GM12878 (cell line): Measurements from ENCODE around the gene AFG1L. TPM values are rescaled to one million over a fixed set of nuclear protein-coding genes. Genes with fewer than 3 reads are reported as not detected.

ENCODE experiments used
- ATAC-seq: fragments of 200-7000 bp; cut with Tn5 transposase; 3 replicates; pipeline ENCODE4 v1.9.1; 2020; ENCODE audit warnings: mild to moderate bottlenecking, moderate library complexity
- BruUV-seq: library from RNA; stranded (reverse); fragments of 400-500 nt; replicated peaks from 2 replicates; lab custom pipeline; 2021; lab: Mats Ljungman, UMichigan
- CTCF ChIA-PET: fragments of 300-600 bp; sonication (Branson Sonifier 250); formaldehyde crosslinking; extraction: SDS; loops from one replicate; lab custom pipeline; 2021; ENCODE audit warnings: inconsistent platforms; lab: Yijun Ruan, JAX
- POLR2A ChIA-PET: fragments of 350-600 bp; formaldehyde crosslinking; extraction: SDS; loops from one replicate; lab custom pipeline; 2021; ENCODE audit warnings: inconsistent platforms; lab: Charles Lee
- RAD21 ChIA-PET: fragments of 300-600 bp; sonication (Branson Sonifier 250); formaldehyde crosslinking; loops from one replicate; lab custom pipeline; 2023; ENCODE audit warnings: antibody characterized with exemption; ENCODE audit not compliant: unreplicated experiment; lab: Charles Lee
- SMC1A ChIA-PET: fragments of 300-600 bp; sonication (Branson Sonifier 250); formaldehyde crosslinking; loops from one replicate; lab custom pipeline; 2023; ENCODE audit not compliant: unreplicated experiment, uncharacterized antibody; lab: Charles Lee
- DNase-seq: peaks from one replicate; pipeline ENCODE4 v3.0.0-alpha.2; 2011; ENCODE audit warnings: low read depth, low spot score
- FAIRE-seq: peaks from 3 replicates; lab custom pipeline; 2011; peaks lifted over from hg19 to GRCh38; lab: Jason Lieb, UNC
- H2AFZ ChIP-seq: 2 replicates; pipeline ENCODE4 v1.6.0; 2011; ENCODE audit warnings: low read depth, low read length, control low read depth; ENCODE audit not compliant: control insufficient read depth
- H3K27ac ChIP-seq: 2 replicates; pipeline ENCODE4 v1.5.1; 2011; ENCODE audit warnings: control low read depth; ENCODE audit not compliant: control insufficient read depth, insufficient read depth
- H3K27me3 ChIP-seq, 2 experiments: replicated peaks in 1 of 2; 2 replicates each; pipeline versions ENCODE4 v1.6.0 to v1.6.1; 2011; ENCODE audit warnings: low read length in 1 of 2; ENCODE audit not compliant: control insufficient read depth in 2 of 2, insufficient read depth in 2 of 2
- H3K36me3 ChIP-seq, 2 experiments: 2 replicates each; pipeline ENCODE4 v1.5.1; 2011; ENCODE audit warnings: low read length in 1 of 2; ENCODE audit not compliant: control insufficient read depth in 2 of 2, insufficient read depth in 2 of 2
- H3K4me1 ChIP-seq: 2 replicates; pipeline ENCODE4 v1.6.1; 2011; ENCODE audit warnings: mild to moderate bottlenecking, low read length, moderate library complexity, mixed read lengths; ENCODE audit not compliant: control insufficient read depth, insufficient read depth
- H3K4me2 ChIP-seq: 2 replicates; pipeline ENCODE4 v1.6.0; 2011; ENCODE audit warnings: control low read depth; ENCODE audit not compliant: control insufficient read depth, insufficient read depth
- H3K4me3 ChIP-seq: fragments of 200-600 bp; sonication (generic); 2 replicates; pipeline ENCODE4 v1.5.1; 2016
- H3K79me2 ChIP-seq: 2 replicates; pipeline ENCODE4 v1.6.0; 2011; ENCODE audit warnings: low read length; ENCODE audit not compliant: control insufficient read depth, insufficient read depth
- H3K9ac ChIP-seq: 2 replicates; pipeline ENCODE4 v1.8.0; 2011; ENCODE audit warnings: low read length, control low read depth, mixed read lengths; ENCODE audit not compliant: control insufficient read depth, insufficient read depth
- H3K9me3 ChIP-seq: replicated peaks from 3 replicates; pipeline ENCODE4 v1.5.1; 2011; ENCODE audit warnings: mild to moderate bottlenecking, low read length; ENCODE audit not compliant: control insufficient read depth, insufficient read depth
- H4K20me1 ChIP-seq: 2 replicates; pipeline ENCODE4 v1.6.0; 2011; ENCODE audit not compliant: control insufficient read depth, insufficient read depth
- BCL11A ChIP-seq: IDR thresholded peaks from 2 replicates; pipeline ENCODE4 v1.6.1; 2011; ENCODE audit warnings: low read depth, low read length
- FOXM1 ChIP-seq: IDR thresholded peaks from 2 replicates; pipeline ENCODE4 v1.6.1; 2012; ENCODE audit warnings: low read depth, mild to moderate bottlenecking, inconsistent platforms, low read length, moderate library complexity
- LARP7 ChIP-seq: fragments of 450-650 bp; IDR thresholded peaks from 2 replicates; pipeline ENCODE4 v1.6.1; 2017; ENCODE audit warnings: mild to moderate bottlenecking
- NRF1 ChIP-seq: conservative IDR thresholded peaks from 2 replicates; pipeline ENCODE4 v1.6.1; 2011; ENCODE audit warnings: mild to moderate bottlenecking, low read depth, low read length, improper control_type of control experiment
- POLR2AphosphoS5 ChIP-seq: IDR thresholded peaks from 2 replicates; pipeline ENCODE4 v1.6.1; 2011; ENCODE audit warnings: mild to moderate bottlenecking, low read length, inconsistent platforms
- RAD21 ChIP-seq: IDR thresholded peaks from 2 replicates; pipeline ENCODE4 v1.6.1; 2011; ENCODE audit warnings: mild to moderate bottlenecking, low read depth, low read length, moderate library complexity; ENCODE audit not compliant: insufficient read depth
- SMAD1 ChIP-seq: fragments of 450-650 bp; IDR thresholded peaks from 2 replicates; pipeline ENCODE4 v1.6.1; 2018; ENCODE audit warnings: mild to moderate bottlenecking, low read depth; ENCODE audit not compliant: partially characterized antibody
- ZNF622 ChIP-seq: fragments of 450-650 bp; IDR thresholded peaks from 2 replicates; pipeline ENCODE4 v1.6.1; 2017; ENCODE audit warnings: mild to moderate bottlenecking, inconsistent platforms
- WGBS: methylation state at CpG from one replicate; pipeline ENCODE4 v1.1.6; 2016; ENCODE audit warnings: low lambda C conversion rate; ENCODE audit not compliant: insufficient replicate concordance, insufficient coverage; ENCODE audit errors: missing lambda C conversion rate; 5-methylcytosine and 5-hydroxymethylcytosine counted together
- in situ Hi-C: fragments of 300-500 bp; cut with MboI; formaldehyde crosslinking; loops from 9 replicates; pipeline ENCODE4 v1.14.3; 2018; ENCODE audit warnings: mixed read lengths
- intact Hi-C: fragments of 100-400 bp; cut with micrococcal nuclease; formaldehyde crosslinking; loops from one replicate; pipeline ENCODE4 v1.14.2; 2022; ENCODE audit not compliant: unreplicated experiment
- polyA plus RNA-seq, 11 experiments: library from polyadenylated mRNA; depleted of rRNA in 4 of 11; unstranded in 6 of 11; stranded (reverse) in 5 of 11; fragments of >200 nt; fragmentation: Nextera tagmentation in 4 of 11; fragmentation: Illumina TruSeq in 1 of 11; extraction: Ambion mirVana in 4 of 11; extraction: Trizol in 1 of 11; gene quantifications; 1 replicate in 1 of 11; 2 replicates in 10 of 11; pipeline versions ENCODE4 v1.2.1 to v1.2.3, GENCODE V29; 2011 to 2016; ENCODE audit warnings: inconsistent platforms in 2 of 11, missing spikeins in 2 of 11, low read depth in 1 of 11
- total RNA-seq, 4 experiments: library from RNA; depleted of rRNA in 3 of 4; stranded (reverse); fragments of >200 nt in 3 of 4; fragmentation: Illumina TruSeq in 1 of 4; extraction: Trizol in 1 of 4; gene quantifications; 2 replicates each; pipeline versions ENCODE4 v1.2.1 to v1.2.3, GENCODE V29; 2013 to 2021
- TF ChIP-seq, protein P1 (sequence below): IDR thresholded peaks from 2 replicates; pipeline ENCODE4 v1.6.1; 2012; ENCODE audit warnings: improper control_type of control experiment, low read depth, low read length; ENCODE audit not compliant: insufficient replicate concordance

AFG1L gene
- total and polyA plus RNA-seq, 10 of the 15 experiments (the other 5 are each of a cell fraction or from before 2014, with no cell fraction given): 2.3 to 9.0 (median 4.3) TPM

DNA sequence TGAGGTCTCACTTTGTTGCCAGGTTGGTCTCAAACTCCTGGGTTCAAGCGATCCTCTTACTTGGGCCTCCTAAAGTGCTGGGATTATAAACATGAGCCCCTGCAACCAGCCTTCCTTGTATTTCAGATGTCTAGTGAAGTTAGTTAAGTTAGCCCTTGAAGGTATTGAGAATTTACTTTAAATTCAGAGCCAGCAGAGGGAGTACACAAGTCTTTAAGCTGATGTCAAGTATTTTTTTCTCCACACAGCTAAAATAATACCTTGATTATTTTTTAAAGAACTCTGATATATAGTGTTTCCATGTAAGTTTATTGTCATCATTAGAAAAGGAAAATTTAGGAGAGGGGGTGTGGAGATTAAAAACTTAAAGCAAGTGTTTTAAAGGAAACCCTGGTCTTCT is 275.7 kb downstream of the AFG1L start:
- ChIA-PET RAD21 (interaction anchor here (1.1 to 1.2 kb wide), 2 partner anchors 27 to 210 kb away, joined by 3 read pairs; no protein-coding TSS in a partner anchor), POLR2A (no interaction called here), SMC1A (interaction anchor here (0.7 to 1.5 kb wide), 3 partner anchors 28 to 503 kb away, joined by 3 to 5 read pairs (median 3); no protein-coding TSS in a partner anchor), CTCF (interaction anchor here (0.5 to 1.9 kb wide), 8 partner anchors 16 to 502 kb away, joined by 3 to 10 read pairs (median 3); no protein-coding TSS in a partner anchor)
- Histone ChIP-seq H3K27ac (no peak overlapping the region), H3K27me3 (no peaks in the 10 kb centered on the region), H3K79me2 (peaks cover 18% of the 10 kb centered on the region), H3K4me1 (peaks cover 14% of the 10 kb centered on the region; the same call in 1 of the 2 replicates), H3K9ac (no peak overlapping the region), H4K20me1 (no peaks in the 10 kb centered on the region; the same call in 1 of the 2 replicates), H3K4me2 (no peak overlapping the region), H3K4me3 (no peak overlapping the region), H2AFZ (no peak overlapping the region), H3K36me3 (peaks cover 0 to 13% of the 10 kb centered on the region in 2 experiments; a peak in 2 of 4 replicates), H3K9me3 (no peaks in the 10 kb centered on the region)
- intact Hi-C loops: no loop called here
- WGBS: 100% methylated on average over 1 of the region's 1 CpG
- no TSS peak for BruUV-seq
- DNase-seq: no peak
- no peak for FAIRE-seq
- TF ChIP-seq FOXM1: no peak
- no peak for TF ChIP-seq BCL11A
- TF ChIP-seq ZNF622: no peak
- no peak for TF ChIP-seq POLR2AphosphoS5
- no peak for TF ChIP-seq NRF1
- peak; percentile 25; the same call in 1 of the 2 replicates for TF ChIP-seq RAD21
- no peak for ATAC-seq
- in situ Hi-C loops: no loop called here

DNA sequence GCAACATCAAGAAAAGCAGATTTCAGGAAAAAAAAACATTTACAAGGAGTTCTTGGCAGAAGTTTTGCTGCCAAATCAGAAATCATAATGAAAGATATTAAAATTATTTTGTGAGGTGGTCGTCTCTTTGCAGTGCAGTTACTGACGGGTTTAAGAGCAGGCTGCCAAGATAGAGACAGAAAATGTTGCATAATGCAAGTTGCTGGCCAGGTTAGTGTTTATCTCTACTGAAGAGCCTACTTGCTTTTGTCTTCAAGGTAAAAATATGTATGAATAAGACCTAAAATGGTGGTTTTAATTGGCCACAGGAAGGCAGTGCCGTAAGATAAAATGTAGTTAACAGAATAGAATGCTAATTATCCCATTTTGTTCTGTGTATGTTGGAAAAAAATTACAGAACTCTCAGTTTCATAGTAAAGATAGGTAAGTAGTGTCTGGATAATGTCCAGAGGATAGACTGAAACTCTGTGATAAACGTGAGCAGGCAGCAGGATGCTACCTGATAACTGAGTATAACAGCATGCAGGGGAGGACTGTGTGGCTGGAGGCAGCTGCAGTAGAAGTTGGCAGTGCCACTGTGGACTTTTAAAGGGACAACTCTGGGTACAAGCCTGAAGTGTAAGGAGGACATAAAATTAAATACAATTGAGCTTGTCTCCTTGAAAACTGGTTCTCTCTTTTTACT is 279.7 kb downstream of the AFG1L start:
- Histone ChIP-seq H3K9ac (no peak overlapping the region), H3K27ac (no peak overlapping the region), H3K9me3 (no peaks in the 10 kb centered on the region), H3K79me2 (no peaks in the 10 kb centered on the region; the same call in none of the 2 replicates), H3K27me3 (no peaks in the 10 kb centered on the region), H3K4me1 (no peaks in the 10 kb centered on the region), H2AFZ (no peak overlapping the region), H3K4me2 (no peak overlapping the region), H4K20me1 (no peaks in the 10 kb centered on the region), H3K36me3 (peaks cover 0 to 6% of the 10 kb centered on the region in 2 experiments; a peak in 2 of 4 replicates), H3K4me3 (no peak overlapping the region)
- in situ Hi-C loops (no loop called here), intact Hi-C loops (no loop called here)
- DNase-seq (no peak), ATAC-seq (no peak), FAIRE-seq (no peak)
- ChIA-PET POLR2A (no interaction called here), SMC1A (interaction anchor here (3.2 kb wide), 1 partner anchor 9 kb away, joined by 24 read pairs; no protein-coding TSS in a partner anchor), RAD21 (no interaction called here), CTCF (no interaction called here)
- TF ChIP-seq SMAD1 (no peak), LARP7 (no peak)
- TF ChIP-seq, protein P1, sequence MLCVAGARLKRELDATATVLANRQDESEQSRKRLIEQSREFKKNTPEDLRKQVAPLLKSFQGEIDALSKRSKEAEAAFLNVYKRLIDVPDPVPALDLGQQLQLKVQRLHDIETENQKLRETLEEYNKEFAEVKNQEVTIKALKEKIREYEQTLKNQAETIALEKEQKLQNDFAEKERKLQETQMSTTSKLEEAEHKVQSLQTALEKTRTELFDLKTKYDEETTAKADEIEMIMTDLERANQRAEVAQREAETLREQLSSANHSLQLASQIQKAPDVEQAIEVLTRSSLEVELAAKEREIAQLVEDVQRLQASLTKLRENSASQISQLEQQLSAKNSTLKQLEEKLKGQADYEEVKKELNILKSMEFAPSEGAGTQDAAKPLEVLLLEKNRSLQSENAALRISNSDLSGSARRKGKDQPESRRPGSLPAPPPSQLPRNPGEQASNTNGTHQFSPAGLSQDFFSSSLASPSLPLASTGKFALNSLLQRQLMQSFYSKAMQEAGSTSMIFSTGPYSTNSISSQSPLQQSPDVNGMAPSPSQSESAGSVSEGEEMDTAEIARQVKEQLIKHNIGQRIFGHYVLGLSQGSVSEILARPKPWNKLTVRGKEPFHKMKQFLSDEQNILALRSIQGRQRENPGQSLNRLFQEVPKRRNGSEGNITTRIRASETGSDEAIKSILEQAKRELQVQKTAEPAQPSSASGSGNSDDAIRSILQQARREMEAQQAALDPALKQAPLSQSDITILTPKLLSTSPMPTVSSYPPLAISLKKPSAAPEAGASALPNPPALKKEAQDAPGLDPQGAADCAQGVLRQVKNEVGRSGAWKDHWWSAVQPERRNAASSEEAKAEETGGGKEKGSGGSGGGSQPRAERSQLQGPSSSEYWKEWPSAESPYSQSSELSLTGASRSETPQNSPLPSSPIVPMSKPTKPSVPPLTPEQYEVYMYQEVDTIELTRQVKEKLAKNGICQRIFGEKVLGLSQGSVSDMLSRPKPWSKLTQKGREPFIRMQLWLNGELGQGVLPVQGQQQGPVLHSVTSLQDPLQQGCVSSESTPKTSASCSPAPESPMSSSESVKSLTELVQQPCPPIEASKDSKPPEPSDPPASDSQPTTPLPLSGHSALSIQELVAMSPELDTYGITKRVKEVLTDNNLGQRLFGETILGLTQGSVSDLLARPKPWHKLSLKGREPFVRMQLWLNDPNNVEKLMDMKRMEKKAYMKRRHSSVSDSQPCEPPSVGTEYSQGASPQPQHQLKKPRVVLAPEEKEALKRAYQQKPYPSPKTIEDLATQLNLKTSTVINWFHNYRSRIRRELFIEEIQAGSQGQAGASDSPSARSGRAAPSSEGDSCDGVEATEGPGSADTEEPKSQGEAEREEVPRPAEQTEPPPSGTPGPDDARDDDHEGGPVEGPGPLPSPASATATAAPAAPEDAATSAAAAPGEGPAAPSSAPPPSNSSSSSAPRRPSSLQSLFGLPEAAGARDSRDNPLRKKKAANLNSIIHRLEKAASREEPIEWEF: no peak
- BruUV-seq: no TSS peak
- WGBS: 92% methylated on average over 4 of the region's 4 CpGs
